PC-9 (cell line): ENCODE results near the gene TRAM2.

ENCODE experiments used
- EZH2 ChIP-seq: fragments of 200-600 bp; sonication (generic); IDR thresholded peaks from 2 replicates; pipeline ENCODE4 v1.8.0; 2017; ENCODE audit warnings: antibody characterized with exemption, low read depth
- TF ChIP-seq, protein P1 (sequence below): fragments of 200-600 bp; sonication (generic); conservative IDR thresholded peaks from 2 replicates; pipeline ENCODE4 v1.6.1; 2017; ENCODE audit warnings: mixed run types, antibody characterized with exemption, mild to moderate bottlenecking, moderate library complexity

DNA sequence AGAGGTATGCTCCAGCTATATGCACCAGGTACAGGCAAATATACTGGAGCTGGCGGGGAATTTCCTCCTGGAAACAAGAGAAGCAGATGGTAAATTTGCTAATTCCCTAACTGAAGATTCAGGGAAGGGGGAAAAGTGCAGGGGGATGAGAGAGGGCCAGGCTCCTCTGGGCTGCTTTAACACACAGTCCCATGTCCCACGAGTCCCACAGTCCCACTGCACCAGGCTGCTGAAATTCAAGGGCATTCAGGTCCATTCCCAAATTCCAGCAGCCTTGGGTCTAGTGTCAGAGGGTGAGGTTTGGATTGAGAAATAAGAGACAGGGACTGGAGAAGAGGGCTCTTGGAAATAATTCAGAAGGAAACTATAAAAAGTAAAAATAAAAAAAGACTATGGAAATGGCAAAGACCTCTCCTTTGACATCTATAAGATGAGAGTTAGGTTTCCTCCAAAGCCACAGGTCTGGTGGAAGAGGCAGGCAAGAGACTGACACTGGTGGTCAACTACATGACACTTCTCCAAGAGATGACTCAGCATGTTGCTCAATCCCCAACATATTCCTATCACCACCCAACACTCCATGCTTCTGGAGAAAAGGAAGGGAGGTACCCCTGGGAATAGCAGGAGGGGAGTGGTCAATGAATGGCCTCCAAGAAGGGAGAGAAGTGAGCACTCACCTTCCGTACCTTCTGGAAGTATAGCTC, 69.2 kb downstream of the TRAM2 start:
- TF ChIP-seq, protein P1, sequence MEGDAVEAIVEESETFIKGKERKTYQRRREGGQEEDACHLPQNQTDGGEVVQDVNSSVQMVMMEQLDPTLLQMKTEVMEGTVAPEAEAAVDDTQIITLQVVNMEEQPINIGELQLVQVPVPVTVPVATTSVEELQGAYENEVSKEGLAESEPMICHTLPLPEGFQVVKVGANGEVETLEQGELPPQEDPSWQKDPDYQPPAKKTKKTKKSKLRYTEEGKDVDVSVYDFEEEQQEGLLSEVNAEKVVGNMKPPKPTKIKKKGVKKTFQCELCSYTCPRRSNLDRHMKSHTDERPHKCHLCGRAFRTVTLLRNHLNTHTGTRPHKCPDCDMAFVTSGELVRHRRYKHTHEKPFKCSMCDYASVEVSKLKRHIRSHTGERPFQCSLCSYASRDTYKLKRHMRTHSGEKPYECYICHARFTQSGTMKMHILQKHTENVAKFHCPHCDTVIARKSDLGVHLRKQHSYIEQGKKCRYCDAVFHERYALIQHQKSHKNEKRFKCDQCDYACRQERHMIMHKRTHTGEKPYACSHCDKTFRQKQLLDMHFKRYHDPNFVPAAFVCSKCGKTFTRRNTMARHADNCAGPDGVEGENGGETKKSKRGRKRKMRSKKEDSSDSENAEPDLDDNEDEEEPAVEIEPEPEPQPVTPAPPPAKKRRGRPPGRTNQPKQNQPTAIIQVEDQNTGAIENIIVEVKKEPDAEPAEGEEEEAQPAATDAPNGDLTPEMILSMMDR, result no peak
- TF ChIP-seq EZH2, result no peak
